Mesothelial cell of epicardium (in vitro differentiated cells): ENCODE measurements around the gene IL10RA. TPM values are rescaled to one million over a fixed set of nuclear protein-coding genes. Genes with fewer than 3 reads are reported as not detected.

ENCODE experiments used
- DNase-seq, 2 experiments: peaks; one replicate each; pipeline ENCODE4 v3.0.0; 2021; ENCODE audit warnings: low spot score in 2 of 2; ENCODE audit not compliant: unreplicated experiment in 2 of 2
- H3K27ac Mint-ChIP-seq: 2 replicates; pipeline ENCODE4 v1.8.0; 2021; ENCODE audit warnings: mixed read lengths
- H3K27me3 Mint-ChIP-seq: 2 replicates; pipeline ENCODE4 v1.8.0; 2021; ENCODE audit warnings: low read depth, mixed read lengths
- H3K36me3 Mint-ChIP-seq: 2 replicates; pipeline ENCODE4 v1.8.0; 2021; ENCODE audit warnings: mixed read lengths
- H3K4me1 Mint-ChIP-seq: 2 replicates; pipeline ENCODE4 v1.8.0; 2021; ENCODE audit warnings: mixed read lengths
- H3K4me3 Mint-ChIP-seq: 2 replicates; pipeline ENCODE4 v1.8.0; 2021; ENCODE audit warnings: mild to moderate bottlenecking, moderate library complexity, mixed read lengths
- H3K9me3 Mint-ChIP-seq: 2 replicates; pipeline ENCODE4 v1.8.0; 2021; ENCODE audit warnings: mixed read lengths
- total RNA-seq: library from RNA; stranded (reverse); gene quantifications from 3 replicates; pipeline ENCODE4 v1.2.1, GENCODE V29; 2021
- TF ChIP-seq, protein P1 (sequence below): fragments of 200-600 bp; sonication (generic); IDR thresholded peaks from one replicate; pipeline ENCODE4 v1.5.0; 2021; ENCODE audit warnings: antibody characterized with exemption; ENCODE audit not compliant: unreplicated experiment

Gene IL10RA
- total RNA-seq, 1 donor from 2014 or later, result 0.78 TPM

DNA sequence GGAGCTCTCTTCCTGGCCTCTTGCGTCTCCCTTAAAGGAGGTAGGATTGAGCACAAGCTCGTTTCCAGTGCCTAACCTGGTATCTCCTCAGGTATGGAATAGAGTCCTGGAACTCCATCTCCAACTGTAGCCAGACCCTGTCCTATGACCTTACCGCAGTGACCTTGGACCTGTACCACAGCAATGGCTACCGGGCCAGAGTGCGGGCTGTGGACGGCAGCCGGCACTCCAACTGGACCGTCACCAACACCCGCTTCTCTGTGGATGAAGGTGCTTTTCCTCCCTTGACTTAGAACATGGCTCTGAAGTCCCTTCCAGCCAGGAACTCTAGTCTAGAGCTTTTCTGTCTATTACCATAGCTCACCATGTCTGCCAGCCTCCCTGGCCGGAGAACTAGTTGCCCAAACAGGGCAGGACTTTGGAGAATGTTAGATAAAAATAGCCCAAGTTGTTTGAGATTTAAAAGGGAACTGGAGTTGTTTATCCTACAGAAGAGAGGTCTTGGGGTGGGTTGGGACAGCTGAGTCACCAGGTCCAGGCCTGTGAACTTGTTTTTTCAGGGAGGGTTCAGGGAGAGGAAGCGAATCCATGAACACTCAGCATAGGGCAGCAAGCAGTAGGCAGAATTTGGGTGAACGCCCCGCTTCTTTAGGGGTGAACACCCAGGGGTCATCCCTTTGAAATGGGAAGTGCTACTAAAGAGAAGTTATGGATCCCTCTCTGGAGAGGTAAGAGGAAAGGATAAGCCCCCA is 3.3 kb downstream of the IL10RA start:
- no peak overlapping the region for H3K27ac Mint-ChIP-seq
- H3K4me3 Mint-ChIP-seq, result no peak overlapping the region
- no peak for DNase-seq
- H3K4me1 Mint-ChIP-seq, result peaks cover 6% of the 10 kb centered on the region
- H3K36me3 Mint-ChIP-seq, result no peaks in the 10 kb centered on the region
- H3K9me3 Mint-ChIP-seq, result no peaks in the 10 kb centered on the region
- H3K27me3 Mint-ChIP-seq, result peaks cover 61% of the 10 kb centered on the region
- TF ChIP-seq, protein P1, sequence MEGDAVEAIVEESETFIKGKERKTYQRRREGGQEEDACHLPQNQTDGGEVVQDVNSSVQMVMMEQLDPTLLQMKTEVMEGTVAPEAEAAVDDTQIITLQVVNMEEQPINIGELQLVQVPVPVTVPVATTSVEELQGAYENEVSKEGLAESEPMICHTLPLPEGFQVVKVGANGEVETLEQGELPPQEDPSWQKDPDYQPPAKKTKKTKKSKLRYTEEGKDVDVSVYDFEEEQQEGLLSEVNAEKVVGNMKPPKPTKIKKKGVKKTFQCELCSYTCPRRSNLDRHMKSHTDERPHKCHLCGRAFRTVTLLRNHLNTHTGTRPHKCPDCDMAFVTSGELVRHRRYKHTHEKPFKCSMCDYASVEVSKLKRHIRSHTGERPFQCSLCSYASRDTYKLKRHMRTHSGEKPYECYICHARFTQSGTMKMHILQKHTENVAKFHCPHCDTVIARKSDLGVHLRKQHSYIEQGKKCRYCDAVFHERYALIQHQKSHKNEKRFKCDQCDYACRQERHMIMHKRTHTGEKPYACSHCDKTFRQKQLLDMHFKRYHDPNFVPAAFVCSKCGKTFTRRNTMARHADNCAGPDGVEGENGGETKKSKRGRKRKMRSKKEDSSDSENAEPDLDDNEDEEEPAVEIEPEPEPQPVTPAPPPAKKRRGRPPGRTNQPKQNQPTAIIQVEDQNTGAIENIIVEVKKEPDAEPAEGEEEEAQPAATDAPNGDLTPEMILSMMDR, result no peak

DNA sequence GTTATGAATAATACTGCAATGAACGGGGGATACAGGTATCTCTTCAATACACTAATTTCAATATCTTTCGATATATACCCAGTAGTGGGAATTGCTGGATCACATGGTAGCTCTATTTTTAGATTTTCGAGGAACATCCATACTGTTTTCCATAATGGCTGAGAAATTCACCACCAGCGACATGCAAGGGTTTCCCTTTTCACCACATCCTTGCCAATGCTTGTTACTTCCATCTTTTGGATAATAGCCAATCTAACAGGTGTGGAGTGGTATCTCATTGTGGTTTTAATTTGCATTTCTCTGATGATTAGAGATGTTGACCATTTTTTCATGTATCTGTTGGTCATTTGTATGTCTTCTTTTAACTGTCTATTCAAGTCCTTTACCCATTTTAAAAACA is 5.9 kb downstream of the IL10RA start:
- no peak overlapping the region for H3K27ac Mint-ChIP-seq
- TF ChIP-seq, protein P1, result no peak

DNA sequence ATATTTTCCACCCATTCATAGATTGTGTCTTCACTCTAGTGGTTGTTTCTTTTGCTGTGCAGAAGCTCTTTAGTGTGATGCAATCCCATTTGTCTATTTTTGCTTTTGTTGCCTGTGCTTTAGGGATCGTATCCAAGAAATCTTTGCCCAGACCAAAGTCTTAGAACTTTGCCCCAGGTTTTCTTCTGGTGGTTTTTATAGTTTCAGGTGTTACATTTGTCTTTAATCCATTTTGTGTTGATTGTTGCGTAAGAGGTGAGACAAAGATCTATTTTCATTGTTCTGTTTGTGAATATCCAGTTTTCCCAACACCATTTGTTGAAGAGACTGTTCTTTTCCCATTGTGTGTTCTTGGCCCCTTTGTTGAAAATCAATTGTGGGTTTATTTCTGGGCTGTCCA is 6.4 kb downstream of the IL10RA start:
- no peak overlapping the region for H3K4me3 Mint-ChIP-seq
- TF ChIP-seq, protein P1, result no peak

More for the DNA sequence above, 5.9 kb downstream of the IL10RA start:
- DNase-seq, result no peak
- Mint-ChIP-seq H3K27me3 (peaks cover 39% of the 10 kb centered on the region), H3K36me3 (no peaks in the 10 kb centered on the region), H3K4me1 (no peaks in the 10 kb centered on the region), H3K9me3 (no peaks in the 10 kb centered on the region), H3K4me3 (no peak overlapping the region)

DNA sequence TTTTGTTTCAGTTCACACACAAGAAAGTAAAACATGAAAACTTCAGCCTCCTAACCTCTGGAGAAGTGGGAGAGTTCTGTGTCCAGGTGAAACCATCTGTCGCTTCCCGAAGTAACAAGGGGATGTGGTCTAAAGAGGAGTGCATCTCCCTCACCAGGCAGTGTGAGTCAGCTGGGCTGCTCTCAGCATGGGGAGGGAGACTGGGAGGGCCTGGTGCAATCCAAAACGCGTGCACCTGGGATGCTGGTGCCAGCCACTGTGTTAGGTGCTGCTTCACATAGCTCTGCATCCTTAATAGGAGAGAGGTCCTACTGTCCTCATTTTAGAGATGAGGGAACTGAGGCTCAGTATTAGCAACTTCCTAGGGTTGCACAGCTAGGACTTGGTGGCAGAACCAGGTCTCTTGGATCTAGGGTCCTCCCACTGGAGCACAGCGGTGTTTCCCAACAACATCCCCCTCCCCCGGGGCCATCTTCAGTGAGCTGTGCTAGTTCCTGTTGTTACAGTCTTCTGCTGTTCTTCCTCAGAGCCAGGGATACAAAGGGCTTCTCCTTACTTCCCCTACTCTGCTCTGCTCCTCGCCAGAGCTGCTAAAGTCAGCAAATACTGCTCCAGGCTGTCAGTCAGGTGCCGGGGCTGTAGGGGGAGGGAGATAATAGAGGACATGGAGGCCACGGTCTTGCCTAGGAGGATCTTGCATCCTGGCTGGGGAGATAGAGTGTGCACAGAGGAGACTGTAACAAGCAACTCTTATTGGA is 8.0 kb downstream of the IL10RA start:
- no peak for DNase-seq
- TF ChIP-seq, protein P1, result no peak
- H3K4me1 Mint-ChIP-seq, result no peaks in the 10 kb centered on the region
- peaks cover 4% of the 10 kb centered on the region for H3K9me3 Mint-ChIP-seq
- no peak overlapping the region for H3K27ac Mint-ChIP-seq
- H3K4me3 Mint-ChIP-seq, result no peak overlapping the region
- peaks cover 19% of the 10 kb centered on the region for H3K27me3 Mint-ChIP-seq
- H3K36me3 Mint-ChIP-seq, result no peaks in the 10 kb centered on the region

More for the DNA sequence above, 6.4 kb downstream of the IL10RA start:
- Mint-ChIP-seq H3K36me3 (no peaks in the 10 kb centered on the region), H3K9me3 (peaks cover 3% of the 10 kb centered on the region), H3K27ac (no peak overlapping the region), H3K27me3 (peaks cover 34% of the 10 kb centered on the region), H3K4me1 (no peaks in the 10 kb centered on the region)
- DNase-seq, result no peak

DNA sequence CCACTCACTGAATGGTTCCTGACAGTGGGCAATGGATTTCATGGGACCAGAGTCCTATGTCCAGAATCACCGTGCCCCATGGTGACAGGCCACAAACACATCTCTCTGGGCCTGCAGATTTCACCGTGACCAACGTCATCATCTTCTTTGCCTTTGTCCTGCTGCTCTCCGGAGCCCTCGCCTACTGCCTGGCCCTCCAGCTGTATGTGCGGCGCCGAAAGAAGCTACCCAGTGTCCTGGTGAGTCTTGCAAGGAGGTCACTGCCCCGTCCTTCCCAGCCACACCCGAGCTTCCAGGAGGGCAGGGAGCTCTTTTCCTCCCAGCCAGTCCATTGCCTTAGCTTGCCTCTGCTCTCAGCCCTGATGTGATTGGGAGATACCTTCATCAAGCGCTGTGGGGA is 9.3 kb downstream of the IL10RA start:
- no peak overlapping the region for H3K4me3 Mint-ChIP-seq
- peaks cover 10% of the 10 kb centered on the region for H3K27me3 Mint-ChIP-seq
- H3K36me3 Mint-ChIP-seq, result no peaks in the 10 kb centered on the region

More for the DNA sequence above, 9.3 kb downstream of the IL10RA start:
- H3K9me3 Mint-ChIP-seq, result peaks cover 4% of the 10 kb centered on the region
- TF ChIP-seq, protein P1, result no peak
- H3K27ac Mint-ChIP-seq, result no peak overlapping the region
- no peak for DNase-seq
- no peaks in the 10 kb centered on the region for H3K4me1 Mint-ChIP-seq
